Glutamatergic neuron (in vitro differentiated cells): ENCODE measurements around the gene SPIC. TPM values are rescaled to one million over a fixed set of nuclear protein-coding genes. Genes with fewer than 3 reads are reported as not detected.

Experiments used
- DNase-seq: peaks from one replicate; pipeline ENCODE4 v3.0.0; 2022
- H3K27ac Mint-ChIP-seq: one replicate; pipeline ENCODE4 v1.8.0; 2020; ENCODE audit warnings: mild to moderate bottlenecking, mixed read lengths, inconsistent platforms; ENCODE audit not compliant: unreplicated experiment
- H3K27me3 Mint-ChIP-seq: one replicate; pipeline ENCODE4 v1.8.0; 2020; ENCODE audit warnings: mild to moderate bottlenecking, moderate library complexity, mixed read lengths, inconsistent platforms; ENCODE audit not compliant: unreplicated experiment
- H3K36me3 Mint-ChIP-seq: one replicate; pipeline ENCODE4 v1.8.0; 2020; ENCODE audit warnings: mild to moderate bottlenecking, mixed read lengths, inconsistent platforms; ENCODE audit not compliant: unreplicated experiment
- H3K4me1 Mint-ChIP-seq: one replicate; pipeline ENCODE4 v1.8.0; 2020; ENCODE audit warnings: mild to moderate bottlenecking, low read depth, mixed read lengths, inconsistent platforms; ENCODE audit not compliant: unreplicated experiment
- H3K4me3 Mint-ChIP-seq: one replicate; pipeline ENCODE4 v1.8.0; 2020; ENCODE audit warnings: mild to moderate bottlenecking, mixed read lengths, inconsistent platforms; ENCODE audit not compliant: unreplicated experiment
- H3K9me3 Mint-ChIP-seq: one replicate; pipeline ENCODE4 v1.8.0; 2020; ENCODE audit warnings: mild to moderate bottlenecking, moderate library complexity, mixed read lengths, inconsistent platforms; ENCODE audit not compliant: unreplicated experiment
- CTCF ChIP-seq: fragments of 200-600 bp; sonication (generic); IDR thresholded peaks from one replicate; pipeline ENCODE4 v1.5.0; 2021; ENCODE audit not compliant: partially characterized antibody, unreplicated experiment
- total RNA-seq: library from RNA; stranded (reverse); fragmentation: NEBNext Ultra II Directional; extraction: Animal tissue kit (Norgen Biotek cat#: 25700); gene quantifications from one replicate; pipeline ENCODE4 v1.2.1, GENCODE V29; 2021; ENCODE audit not compliant: unreplicated experiment

SPIC gene
- total RNA-seq, 1 donor from 2014 or later, result not detected

- no peak for DNase-seq
- no peaks in the 10 kb centered on the region for H3K27me3 Mint-ChIP-seq
- H3K27ac Mint-ChIP-seq, result no peak overlapping the region
- no peaks in the 10 kb centered on the region for H3K36me3 Mint-ChIP-seq
- TF ChIP-seq CTCF, result no peak
- H3K9me3 Mint-ChIP-seq, result peaks cover 3% of the 10 kb centered on the region
- no peaks in the 10 kb centered on the region for H3K4me1 Mint-ChIP-seq
- no peak overlapping the region for H3K4me3 Mint-ChIP-seq
These were observed 888 bp upstream of the SPIC start for GRCh38 chr12:101474248-101474647.

DNA sequence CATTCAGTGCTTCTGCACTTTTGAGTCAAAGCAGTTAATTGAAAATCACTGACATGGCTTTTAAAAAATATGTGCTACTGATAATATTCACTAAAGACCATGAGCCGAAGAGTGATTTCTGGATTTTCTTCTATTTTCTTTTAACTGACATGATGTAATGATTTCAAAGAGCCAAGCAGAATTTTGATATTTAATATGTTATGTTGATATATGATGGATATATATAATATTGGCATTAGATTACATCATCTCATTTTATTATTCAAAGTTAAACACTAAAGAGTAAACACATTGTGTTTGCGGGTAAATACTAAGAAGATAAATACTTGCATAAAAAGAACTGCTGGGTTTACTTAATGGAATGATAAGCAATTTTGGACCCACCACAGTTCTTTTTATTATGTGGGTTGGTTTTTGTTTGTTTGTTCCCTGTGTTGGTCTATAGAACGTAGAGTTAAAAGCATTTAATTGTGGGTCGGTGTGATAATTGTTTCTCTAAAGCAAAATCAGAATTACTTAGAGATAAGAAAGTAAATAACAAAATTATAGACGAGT lies 692 bp downstream of the SPIC start:
- H3K4me1 Mint-ChIP-seq, result no peaks in the 10 kb centered on the region
- H3K36me3 Mint-ChIP-seq, result no peaks in the 10 kb centered on the region
- H3K4me3 Mint-ChIP-seq, result no peak overlapping the region
- no peak overlapping the region for H3K27ac Mint-ChIP-seq
- peaks cover 3% of the 10 kb centered on the region for H3K9me3 Mint-ChIP-seq
- H3K27me3 Mint-ChIP-seq, result no peaks in the 10 kb centered on the region
- DNase-seq, result no peak
- no peak for TF ChIP-seq CTCF

GRCh38 chr12:101480849-101481248 lies 5.7 kb downstream of the SPIC start:
- H3K9me3 Mint-ChIP-seq, result no peaks in the 10 kb centered on the region
- no peaks in the 10 kb centered on the region for H3K36me3 Mint-ChIP-seq
- H3K4me3 Mint-ChIP-seq, result no peak overlapping the region
- DNase-seq, result no peak
- H3K27me3 Mint-ChIP-seq, result no peaks in the 10 kb centered on the region
- TF ChIP-seq CTCF, result no peak
- H3K27ac Mint-ChIP-seq, result no peak overlapping the region
- H3K4me1 Mint-ChIP-seq, result no peaks in the 10 kb centered on the region

GRCh38 chr12:101485021-101485420 lies 9.9 kb downstream of the SPIC start:
- H3K4me3 Mint-ChIP-seq, result no peak overlapping the region

More at GRCh38 chr12:101485021-101485420, 9.9 kb downstream of the SPIC start:
- no peak for DNase-seq
- Mint-ChIP-seq H3K4me1 (no peaks in the 10 kb centered on the region), H3K9me3 (no peaks in the 10 kb centered on the region), H3K36me3 (no peaks in the 10 kb centered on the region), H3K27ac (no peak overlapping the region), H3K27me3 (no peaks in the 10 kb centered on the region)
- TF ChIP-seq CTCF, result no peak
